ENCODE data around the gene HEXIM1. TPM values are rescaled to one million over a fixed set of nuclear protein-coding genes. Genes with fewer than 3 reads are reported as not detected.

HEXIM1 gene
- total RNA-seq, 4 donors from 2014 or later, result 20.9 to 32.7 (median 25.0) TPM

- intact Hi-C loops (cut with DNase I; ENCODE audit: low total_unique reads), result no loop called here
- H3K4me3 ChIP-seq (ENCODE audit: low read depth, poor library complexity, severe bottlenecking), result no peak overlapping the region
- TF ChIP-seq POLR2A (IDR thresholded peaks at IDR 0.05) (no peak), CTCF (IDR thresholded peaks at IDR 0.05) (no peak)
- DNase-seq (ENCODE audit: low spot score in 2 of 2), result no peak
- 95 to 98% methylated on average over 8 of the region's 8 CpGs for WGBS, 2 donors
Measured at GRCh38 chr17:45125509-45125908, 22.8 kb upstream of the HEXIM1 start.

- DNase-seq (ENCODE audit: low spot score in 2 of 2), result no peak
- WGBS, 2 donors, result 66 to 74% methylated on average over 8 of the region's 8 CpGs
- intact Hi-C loops (cut with DNase I; ENCODE audit: low total_unique reads), result no loop called here
- H3K4me3 ChIP-seq (ENCODE audit: low read depth, poor library complexity, severe bottlenecking), result no peak overlapping the region
- TF ChIP-seq CTCF (IDR thresholded peaks at IDR 0.05), result no peak
- no peak for TF ChIP-seq POLR2A (IDR thresholded peaks at IDR 0.05)
Measured at GRCh38 chr17:45127207-45127547, 21.1 kb upstream of the HEXIM1 start.

- 22 to 28% methylated on average over 18 to 20 of the region's 20 CpGs for WGBS, 2 donors
- TF ChIP-seq CTCF (IDR thresholded peaks at IDR 0.05), result peak in 1 of 3 donors; percentile 57
- no peak for TF ChIP-seq POLR2A (IDR thresholded peaks at IDR 0.05)
- H3K4me3 ChIP-seq (ENCODE audit: low read depth, poor library complexity, severe bottlenecking), result no peak overlapping the region
- peak in 1 of 2 donors; percentile 94 for DNase-seq (ENCODE audit: low spot score in 2 of 2)
- intact Hi-C loops (cut with DNase I; ENCODE audit: low total_unique reads), result no loop called here
Measured at GRCh38 chr17:45127548-45128300, 20.6 kb upstream of the HEXIM1 start.

GRCh38 chr17:45128331-45128730, 19.9 kb upstream of the HEXIM1 start:
- no peak for DNase-seq (ENCODE audit: low spot score in 2 of 2)
- intact Hi-C loops (cut with DNase I; ENCODE audit: low total_unique reads), result no loop called here
- H3K4me3 ChIP-seq (ENCODE audit: low read depth, poor library complexity, severe bottlenecking), result no peak overlapping the region
- 69 to 83% methylated on average over 3 to 5 of the region's 5 CpGs for WGBS, 2 donors
- TF ChIP-seq POLR2A (IDR thresholded peaks at IDR 0.05), result no peak
- no peak for TF ChIP-seq CTCF (IDR thresholded peaks at IDR 0.05)

- TF ChIP-seq CTCF (IDR thresholded peaks at IDR 0.05) (no peak), POLR2A (IDR thresholded peaks at IDR 0.05) (no peak)
- no peak overlapping the region for H3K4me3 ChIP-seq (ENCODE audit: low read depth, poor library complexity, severe bottlenecking)
- intact Hi-C loops (cut with DNase I; ENCODE audit: low total_unique reads), result no loop called here
- WGBS, 2 donors, result 89 to 97% methylated on average over 2 of the region's 2 CpGs
- no peak for DNase-seq (ENCODE audit: low spot score in 2 of 2)
Measured at GRCh38 chr17:45128989-45129388, 19.3 kb upstream of the HEXIM1 start.

Measured in lower leg skin (tissue), 4 donors.